AG09309 (cell line): Measurements from ENCODE around the gene SQSTM1.
A peak's percentile ranks its signal among the peaks of the same experiment; 100 is the strongest.

ENCODE experiments used
- DNase-seq: peaks from one replicate; pipeline ENCODE4 v3.0.0-alpha.2; 2010; ENCODE audit warnings: low read depth
- H3K4me3 ChIP-seq: 2 replicates; pipeline ENCODE4 v1.5.1; 2011; ENCODE audit warnings: mild to moderate bottlenecking, low read depth, low read length, moderate library complexity; ENCODE audit not compliant: control insufficient read depth
- TF ChIP-seq, protein P1 (sequence below): IDR thresholded peaks from 2 replicates; pipeline ENCODE4 v1.5.1; 2011; ENCODE audit warnings: mild to moderate bottlenecking, low read depth, low read length, inconsistent platforms; ENCODE audit not compliant: insufficient read depth, control insufficient read depth; ENCODE audit errors: missing control alignments

The SQSTM1 gene

GRCh38 chr5:179794171-179794570 lies 26.5 kb upstream of the SQSTM1 start:
- TF ChIP-seq, protein P1, sequence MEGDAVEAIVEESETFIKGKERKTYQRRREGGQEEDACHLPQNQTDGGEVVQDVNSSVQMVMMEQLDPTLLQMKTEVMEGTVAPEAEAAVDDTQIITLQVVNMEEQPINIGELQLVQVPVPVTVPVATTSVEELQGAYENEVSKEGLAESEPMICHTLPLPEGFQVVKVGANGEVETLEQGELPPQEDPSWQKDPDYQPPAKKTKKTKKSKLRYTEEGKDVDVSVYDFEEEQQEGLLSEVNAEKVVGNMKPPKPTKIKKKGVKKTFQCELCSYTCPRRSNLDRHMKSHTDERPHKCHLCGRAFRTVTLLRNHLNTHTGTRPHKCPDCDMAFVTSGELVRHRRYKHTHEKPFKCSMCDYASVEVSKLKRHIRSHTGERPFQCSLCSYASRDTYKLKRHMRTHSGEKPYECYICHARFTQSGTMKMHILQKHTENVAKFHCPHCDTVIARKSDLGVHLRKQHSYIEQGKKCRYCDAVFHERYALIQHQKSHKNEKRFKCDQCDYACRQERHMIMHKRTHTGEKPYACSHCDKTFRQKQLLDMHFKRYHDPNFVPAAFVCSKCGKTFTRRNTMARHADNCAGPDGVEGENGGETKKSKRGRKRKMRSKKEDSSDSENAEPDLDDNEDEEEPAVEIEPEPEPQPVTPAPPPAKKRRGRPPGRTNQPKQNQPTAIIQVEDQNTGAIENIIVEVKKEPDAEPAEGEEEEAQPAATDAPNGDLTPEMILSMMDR: no peak
- H3K4me3 ChIP-seq: no peak overlapping the region
- DNase-seq: no peak

DNA sequence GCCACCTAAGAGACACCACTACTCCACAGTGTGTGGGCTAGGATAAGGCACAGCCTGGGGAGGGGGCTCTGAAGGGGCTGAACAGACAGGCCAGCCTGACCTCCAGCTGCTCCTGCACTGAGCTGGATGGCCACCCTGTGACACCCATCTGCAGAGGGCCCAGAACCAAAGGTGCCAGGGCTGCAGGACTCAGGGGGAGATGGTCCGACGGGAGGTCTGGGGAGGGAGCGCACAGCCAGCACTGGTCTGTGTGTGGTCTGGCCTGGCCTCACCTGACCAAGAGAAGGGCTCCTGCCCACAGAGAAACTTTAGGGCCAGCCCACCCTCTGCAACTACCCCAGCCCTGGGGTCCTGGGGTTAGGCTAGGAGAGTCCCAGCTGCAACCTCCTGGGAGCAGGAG lies 26.1 kb upstream of the SQSTM1 start:
- TF ChIP-seq, protein P1: no peak
- H3K4me3 ChIP-seq: no peak overlapping the region
- DNase-seq: no peak

DNA sequence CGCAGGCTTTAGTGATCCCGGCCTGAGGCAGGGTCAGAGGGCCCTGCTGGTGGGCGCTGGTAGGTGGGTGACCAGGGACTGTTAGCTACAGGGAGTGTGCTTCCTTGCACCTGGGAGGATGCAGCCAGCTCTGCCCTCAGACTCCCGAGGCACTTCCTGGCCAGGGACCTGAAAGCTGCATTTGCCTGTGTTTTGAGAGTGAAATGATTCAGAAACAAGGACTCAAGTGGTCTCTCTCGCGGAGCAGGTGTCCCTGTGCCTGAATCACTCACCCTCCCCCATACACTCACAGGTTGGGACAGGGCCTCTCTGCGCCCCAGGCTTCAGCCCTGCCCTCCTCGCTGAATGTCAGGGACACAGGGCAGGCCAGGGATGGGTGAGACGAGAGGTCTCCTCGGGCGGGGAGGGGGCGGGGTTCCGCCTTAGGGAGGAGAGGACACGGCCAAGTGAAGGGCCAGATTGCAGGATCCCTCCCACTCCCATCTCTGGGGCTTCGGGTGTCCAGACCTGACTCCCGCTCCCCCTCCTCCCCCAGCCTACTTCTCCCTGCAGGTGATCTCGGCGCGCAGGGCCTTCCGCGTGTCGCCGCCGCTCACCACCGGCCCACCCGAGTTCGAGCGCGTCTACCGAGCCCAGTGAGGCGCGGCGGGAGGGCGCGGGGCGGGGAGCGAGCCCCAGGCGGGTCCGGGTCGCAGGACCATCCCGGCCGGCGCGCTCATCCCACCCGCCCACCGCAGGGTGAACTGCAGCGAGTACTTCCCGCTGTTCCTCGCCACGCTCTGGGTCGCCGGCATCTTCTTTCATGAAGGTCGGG lies 25.4 kb upstream of the SQSTM1 start:
- H3K4me3 ChIP-seq: peak overlapping the region; percentile 36
- TF ChIP-seq, protein P1: no peak
- no peak for DNase-seq

GRCh38 chr5:179795863-179796833 lies 24.6 kb upstream of the SQSTM1 start:
- peak overlapping the region; percentile 36 for H3K4me3 ChIP-seq
- TF ChIP-seq, protein P1: peak; percentile 43
- no peak for DNase-seq

- DNase-seq: no peak
- TF ChIP-seq, protein P1: no peak
- H3K4me3 ChIP-seq: peak overlapping the region; percentile 36
Measured at GRCh38 chr5:179796877-179797608, 23.7 kb upstream of the SQSTM1 start.

DNA sequence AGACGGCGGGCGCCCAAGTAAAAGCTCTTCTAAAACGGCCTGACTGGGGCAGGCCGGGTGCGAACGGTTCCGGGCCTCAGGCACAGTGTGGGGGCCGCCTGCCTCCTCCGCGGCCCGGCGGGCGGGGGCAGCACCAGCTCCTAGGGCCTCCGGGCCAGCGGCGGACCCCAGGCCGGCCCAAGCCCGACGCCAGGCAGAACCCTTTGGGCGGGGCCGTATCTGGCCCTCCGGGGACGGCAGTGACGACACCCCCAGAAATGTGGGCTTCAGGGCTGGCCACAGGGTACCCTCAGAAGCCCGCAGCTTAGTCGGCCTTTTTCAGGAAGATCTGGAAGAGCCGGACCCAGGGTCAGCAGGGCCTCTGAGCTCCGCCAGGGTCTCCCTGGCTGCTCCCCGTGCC lies 23.0 kb upstream of the SQSTM1 start:
- TF ChIP-seq, protein P1: no peak
- no peak for DNase-seq
- no peak overlapping the region for H3K4me3 ChIP-seq
